Cortex of kidney (tissue), 1 donor: ENCODE data around the gene TMEM47.

ENCODE experiments used
- DNase-seq: peaks from one replicate; lab custom pipeline; 2025; lab: John Stamatoyannopoulos, UW

The TMEM47 gene

DNA sequence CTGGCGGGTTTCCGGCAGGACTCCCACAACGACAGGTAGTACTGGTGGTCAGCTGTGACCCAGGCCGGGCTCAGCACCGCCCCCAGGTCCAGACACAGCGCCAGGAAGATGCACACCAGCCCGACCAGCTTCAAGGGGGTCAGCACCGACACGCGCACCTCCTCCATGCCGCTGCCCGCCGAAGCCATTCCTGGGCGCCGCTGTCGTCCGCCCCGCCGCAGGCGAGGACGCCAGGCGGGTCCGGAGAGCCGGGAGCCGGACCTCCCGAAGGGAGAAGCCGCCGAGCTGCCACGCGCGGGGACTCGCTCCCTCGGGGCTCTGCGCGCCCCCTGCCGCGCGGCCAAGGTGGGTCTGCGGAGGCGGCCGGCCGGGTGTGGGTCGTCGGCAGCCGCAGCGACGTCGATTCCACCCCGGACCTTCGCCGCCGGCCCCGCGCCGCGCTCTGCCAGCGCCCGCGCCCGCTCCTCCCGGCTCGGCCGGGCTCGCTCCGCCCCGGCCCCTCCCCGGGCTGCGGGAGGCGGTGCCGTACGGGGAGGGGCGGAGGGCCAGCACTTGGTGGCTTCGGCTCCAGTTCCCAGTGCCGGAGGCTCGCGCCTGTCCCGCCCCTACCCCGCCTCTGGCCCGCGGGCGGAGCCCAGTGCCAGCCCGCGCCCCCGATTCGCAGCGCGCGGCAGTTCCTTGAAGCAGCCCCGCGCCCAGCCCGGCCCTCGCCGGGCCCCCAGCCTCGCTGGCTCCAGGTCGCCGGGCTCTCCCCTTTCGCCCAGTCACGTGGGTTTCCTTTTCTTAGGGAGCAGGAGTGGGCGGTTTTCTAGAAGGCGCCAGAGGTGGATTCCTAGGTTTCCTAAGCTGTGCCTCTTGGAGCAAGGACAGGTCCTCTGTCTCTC lies at the start of gene TMEM47:
TMEM47 (minus strand) TSS at position 444 of the 884 bp plus-strand sequence; CDS start at position 188, 256 bp downstream.
- no peak for DNase-seq

DNA sequence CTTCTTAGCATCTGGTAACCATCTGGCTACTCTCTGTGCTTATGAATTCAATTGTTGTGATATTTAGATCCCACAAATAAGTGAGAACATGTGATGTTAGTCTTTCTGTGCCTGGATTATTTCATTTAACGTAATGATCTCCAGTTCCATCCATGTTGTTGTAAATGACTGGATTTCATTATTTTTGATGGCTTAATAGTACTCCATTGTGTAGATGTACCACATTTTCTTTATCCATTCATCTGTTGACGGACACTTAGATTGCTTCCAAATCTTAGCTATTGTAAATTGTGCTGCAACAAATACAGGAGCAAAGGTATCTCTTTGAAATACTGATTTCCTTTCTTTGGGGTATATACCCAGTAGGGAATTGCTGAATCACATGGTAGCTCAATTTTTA lies 30.0 kb upstream of the TMEM47 start:
- DNase-seq, result no peak

DNA sequence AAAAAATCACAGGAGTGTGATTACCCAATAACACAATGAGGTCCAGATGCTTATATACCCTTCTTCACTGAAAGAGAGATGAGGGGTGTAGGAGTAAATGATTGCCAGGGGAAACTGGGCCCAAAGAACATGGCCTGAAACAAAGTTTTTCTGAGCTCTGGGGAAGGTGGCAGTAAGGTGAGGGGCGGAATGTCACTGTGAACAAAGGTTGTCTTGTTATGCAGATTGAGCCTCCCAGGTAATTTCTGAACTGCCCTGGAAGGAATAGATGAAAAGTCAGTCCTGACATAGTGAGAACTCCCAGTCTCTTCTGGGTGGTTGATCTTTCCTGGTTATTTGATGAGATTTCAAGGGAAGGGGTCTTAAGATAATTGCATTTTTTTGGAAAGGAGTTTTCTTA lies 2.5 kb upstream of the TMEM47 start:
- DNase-seq, result no peak

DNA sequence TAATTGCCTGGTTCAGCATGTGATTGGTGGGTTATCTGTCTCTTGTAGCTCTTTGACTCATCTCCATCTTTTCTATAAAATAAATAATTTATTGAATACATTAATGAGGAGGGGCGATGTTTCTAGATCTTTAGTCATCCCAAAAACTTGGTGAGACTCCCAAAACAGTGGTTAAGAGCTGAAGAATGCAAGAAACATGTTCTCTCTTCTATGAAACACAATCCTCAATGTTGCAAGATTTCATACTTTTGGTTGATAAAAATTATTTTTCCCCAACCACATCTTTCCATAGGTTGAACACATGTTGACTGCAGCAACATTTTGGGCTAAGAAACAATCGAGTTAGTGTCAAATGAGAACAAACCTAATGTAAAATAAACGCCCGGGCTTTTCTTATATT lies 1.2 kb upstream of the TMEM47 start:
- DNase-seq, result no peak

DNA sequence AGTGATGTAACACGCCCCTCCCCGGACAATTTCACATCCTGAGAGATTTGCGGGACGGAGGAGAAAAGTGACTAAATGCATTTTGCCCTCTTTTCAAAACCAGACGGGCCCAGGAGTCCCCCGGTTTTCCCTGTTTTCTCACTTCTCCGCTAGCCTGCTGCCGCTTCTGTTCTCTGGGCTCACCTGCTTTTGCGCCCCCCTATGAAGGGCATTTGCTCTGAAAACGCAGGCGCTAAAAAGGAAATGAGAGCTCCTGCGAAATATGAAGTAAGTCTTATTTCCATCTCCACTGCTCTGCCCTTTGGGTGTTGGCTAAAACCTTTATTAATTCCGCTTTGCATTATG lies 613 bp upstream of the TMEM47 start:
- DNase-seq, result no peak

DNA sequence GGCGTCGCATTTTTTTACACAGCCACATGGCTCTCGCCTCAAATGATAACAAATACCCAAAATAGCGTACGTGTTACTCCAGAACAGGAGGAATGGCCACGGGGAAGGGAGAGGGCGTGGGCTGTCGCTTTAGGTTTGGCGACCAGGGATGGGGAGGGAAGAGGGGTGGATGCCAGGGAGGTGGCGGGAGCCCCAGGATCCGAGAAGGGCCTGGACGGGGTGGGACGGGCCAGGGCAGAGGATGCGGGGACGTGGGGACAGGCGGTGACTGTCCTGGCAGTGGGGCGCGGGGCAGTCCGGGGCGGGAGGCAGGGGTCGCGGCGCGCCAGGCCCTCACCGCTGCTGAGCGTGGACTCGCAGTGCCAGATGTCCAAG lies 631 bp downstream of the TMEM47 start:
- no peak for DNase-seq

DNA sequence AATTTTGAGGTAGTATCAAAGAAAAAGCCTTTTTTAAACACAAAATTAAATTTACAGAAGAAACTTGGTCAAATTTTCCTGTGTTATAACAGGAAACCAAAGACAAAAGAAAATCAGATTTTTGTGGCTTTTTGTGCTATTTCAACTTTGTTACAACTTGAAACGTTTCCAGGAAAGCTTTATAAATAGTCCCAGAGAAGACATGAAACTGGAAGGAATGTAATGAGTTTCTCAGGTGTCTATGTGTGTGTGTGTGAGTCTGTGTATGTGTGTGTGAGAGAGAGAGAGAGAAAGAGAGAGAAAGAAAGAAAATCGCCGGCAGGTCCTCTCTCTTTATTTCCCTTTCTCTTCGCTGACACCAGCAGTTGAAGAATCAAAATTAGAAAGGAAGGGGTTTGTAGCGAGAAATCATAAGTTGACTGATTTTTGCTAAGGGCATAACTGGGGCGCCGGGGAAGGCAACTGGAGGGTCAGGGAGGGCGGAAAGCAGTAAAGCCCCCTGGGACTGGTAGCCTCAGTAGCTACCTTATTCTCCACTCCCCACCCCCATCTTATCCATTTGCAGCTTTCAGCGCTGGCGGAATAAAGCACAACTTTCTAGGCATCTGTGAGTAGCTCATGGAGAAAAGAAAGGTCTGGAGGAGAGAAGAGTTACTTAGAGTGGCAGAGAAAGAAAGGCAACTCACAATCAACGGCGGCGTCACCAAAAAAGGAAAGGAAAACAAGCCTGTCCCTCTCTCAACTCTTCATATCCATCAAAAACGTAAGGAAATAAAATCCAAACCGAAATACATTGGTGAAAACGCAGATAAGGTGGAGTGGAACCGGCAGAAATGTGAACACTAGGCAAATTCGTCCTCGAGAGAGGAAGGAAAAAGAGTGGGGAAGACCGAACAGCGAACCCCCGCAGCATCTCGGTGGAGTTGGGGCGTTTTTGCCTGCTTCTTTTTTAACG lies 1.3 kb downstream of the TMEM47 start:
- DNase-seq, result no peak

DNA sequence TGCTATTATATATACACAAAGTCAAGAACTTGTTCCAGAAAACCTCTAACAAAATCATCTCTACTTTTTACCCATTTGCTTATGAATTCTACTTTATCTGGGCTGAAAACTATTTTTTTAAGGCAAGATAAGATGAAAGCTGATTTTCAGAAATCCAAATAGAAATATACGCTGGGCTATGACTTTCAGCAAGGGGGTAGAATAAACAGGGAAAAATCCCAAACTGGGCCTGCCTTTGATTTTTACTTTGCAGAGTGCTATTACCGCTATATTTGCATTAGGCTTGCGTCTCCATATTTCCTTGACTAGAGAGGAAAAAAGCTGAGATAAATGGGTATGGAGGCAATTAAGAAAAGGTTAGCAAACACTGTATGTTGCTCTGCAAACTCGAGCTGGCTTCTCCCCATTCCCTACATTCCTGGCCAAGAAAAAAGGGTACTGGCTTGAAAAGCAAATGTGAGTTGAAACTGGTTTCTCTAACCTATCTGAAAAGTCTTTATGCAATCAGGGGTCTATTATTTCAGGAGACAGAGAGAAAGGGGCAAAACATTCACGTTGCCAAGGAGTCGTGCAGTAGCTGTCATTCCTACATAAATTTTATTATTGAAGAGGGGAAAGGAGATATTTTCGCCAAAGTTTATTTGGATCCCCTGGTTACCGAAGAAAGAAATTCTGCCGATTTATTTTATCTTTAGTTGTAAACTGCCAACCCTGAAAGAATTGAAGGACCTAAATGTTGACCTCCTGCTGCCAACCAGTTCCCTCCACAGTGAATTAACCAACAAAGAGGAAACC lies 2.2 kb downstream of the TMEM47 start:
- no peak for DNase-seq

DNA sequence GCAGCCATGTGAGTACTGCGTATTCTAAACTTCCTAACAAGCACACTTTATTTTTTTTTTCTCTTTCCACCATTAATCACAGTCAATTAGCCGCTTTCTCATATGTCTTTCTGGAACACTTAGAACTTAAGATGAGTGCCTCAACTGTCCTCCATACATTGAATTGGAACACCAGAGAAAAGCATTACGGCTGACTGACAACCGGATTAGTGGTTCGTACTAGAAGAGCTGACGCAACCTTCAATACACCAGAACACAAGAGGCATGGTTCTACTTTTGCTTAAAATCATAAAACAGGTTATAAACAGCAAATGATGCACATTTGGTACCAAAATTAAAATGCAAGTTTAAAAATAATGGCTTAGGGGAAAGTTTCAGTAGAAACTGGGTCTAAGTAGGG lies 3.3 kb downstream of the TMEM47 start:
- DNase-seq, result no peak

DNA sequence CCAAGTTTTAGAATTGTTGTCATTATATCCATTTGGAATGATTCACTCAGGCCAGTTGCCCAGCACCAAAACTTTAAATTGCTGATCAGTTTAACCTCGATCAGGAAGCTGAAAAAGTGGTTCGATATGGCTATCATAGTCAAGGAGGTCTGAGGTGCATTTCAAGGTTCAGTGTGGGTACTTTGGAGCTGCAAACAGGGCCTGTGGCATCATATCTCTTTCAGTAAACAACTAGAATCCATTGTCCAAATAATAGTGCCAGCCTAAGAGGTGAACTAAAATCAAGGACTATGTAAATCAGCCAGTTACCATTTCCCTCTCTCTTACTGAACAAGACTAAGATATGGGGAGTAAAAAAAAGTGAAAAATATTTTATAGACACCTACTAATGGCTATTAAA lies 14.2 kb downstream of the TMEM47 start:
- DNase-seq, result no peak

DNA sequence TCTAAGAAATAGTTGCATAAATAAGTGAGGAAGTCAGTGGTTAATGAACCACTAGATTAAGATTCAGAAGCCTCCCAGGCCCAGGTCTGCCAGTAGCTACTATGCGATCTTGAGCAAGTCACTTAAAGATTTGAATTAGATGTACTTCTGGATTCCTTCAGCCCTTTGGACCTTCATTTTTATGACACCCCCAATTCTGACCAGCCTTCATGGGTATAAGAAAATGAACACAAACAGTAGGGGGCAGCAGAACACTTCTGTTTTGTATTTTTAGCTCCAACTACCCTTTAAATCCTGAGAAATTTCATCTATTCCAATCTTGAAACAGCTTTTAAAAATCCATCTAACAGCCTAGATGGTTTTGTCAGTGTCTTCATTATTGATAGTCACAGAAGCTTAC lies 19.0 kb downstream of the TMEM47 start:
- no peak for DNase-seq

DNA sequence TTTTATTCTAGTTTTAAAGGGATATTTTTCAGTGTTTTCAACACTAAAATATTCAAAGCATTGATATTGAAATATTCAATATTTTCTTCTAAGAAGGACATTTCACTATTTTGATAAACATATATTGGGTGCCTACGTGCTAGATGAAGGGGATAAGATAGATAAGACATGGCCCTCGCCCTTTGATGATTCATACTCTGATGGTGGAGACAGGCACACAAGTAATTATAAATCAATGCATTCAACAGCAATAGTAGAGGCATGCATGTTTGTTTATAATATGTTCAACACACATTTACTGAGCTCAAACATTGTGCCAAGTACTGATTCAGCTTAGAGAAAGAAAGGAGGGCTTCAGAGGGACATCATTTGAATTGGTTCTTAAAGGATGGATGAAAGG lies 22.7 kb downstream of the TMEM47 start:
- DNase-seq, result no peak

DNA sequence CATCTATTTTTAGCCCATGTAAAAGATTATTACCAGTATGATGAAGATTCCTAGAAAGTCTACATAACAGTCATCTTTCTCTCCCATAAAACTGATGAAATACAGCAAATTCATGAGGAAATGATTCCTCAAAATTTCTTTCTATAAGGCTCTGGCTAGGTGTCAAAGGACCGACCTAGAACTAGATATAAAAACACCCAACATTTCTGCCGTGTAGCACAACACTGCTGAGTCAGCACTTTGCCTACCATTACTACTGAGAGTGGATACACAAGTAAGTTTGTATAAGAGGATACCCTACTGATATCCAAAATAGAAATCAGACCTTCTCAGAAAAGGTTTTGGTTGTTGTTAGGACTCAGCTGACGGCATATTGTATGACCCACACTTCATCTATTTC lies 24.7 kb downstream of the TMEM47 start:
- no peak for DNase-seq

DNA sequence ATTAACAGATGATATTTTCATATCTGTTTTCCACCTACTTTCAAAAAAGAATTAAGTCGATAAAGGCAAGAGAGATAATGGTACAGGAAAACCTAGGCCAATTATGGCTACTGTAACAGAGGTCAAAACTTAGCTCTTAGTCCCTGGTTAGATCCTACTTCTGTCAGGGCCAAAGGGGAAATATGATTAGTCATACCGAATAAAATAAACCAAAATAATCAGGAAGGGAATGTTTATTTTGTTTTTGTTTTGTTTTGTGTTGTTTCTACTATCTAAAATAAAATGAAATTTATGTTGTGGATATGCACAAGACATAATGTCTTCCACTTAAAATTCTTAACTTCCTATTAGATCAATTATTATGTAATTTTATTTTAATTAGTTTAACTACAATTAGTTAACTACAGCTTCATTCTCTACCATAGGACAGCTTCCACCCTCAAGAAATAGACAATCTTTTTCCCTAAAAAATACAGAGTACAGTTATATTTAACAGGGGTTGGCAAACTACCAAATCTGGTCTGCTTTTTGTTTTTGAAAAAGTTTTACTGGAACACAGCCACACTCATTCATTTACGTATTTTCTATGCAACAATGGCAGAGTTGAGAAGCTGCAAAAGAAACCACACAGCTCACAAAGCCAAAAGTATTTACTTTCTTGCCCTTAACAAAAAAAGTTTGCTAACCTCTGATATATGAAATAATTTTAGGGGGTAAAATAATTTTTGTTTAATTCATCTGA lies 25.4 kb downstream of the TMEM47 start:
- no peak for DNase-seq

DNA sequence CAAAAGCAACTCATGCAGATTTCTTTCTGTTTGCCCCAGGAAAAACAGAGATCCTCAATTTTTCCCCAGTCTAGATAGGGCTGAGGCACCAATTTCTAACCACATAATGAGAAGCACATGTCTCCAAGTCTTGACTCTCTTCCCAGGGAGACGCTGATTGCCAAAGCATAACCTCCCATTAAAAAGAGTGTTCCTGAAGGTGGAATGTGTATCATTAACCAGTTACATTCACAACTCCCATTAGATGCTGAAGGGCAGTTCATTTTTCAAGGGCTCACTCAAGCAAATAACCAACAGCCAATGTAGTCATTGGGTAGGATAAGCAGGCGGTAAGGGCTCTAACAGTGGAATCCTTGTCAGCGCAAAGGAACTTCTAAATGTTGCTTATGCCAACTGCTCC lies 27.5 kb downstream of the TMEM47 start:
- no peak for DNase-seq

DNA sequence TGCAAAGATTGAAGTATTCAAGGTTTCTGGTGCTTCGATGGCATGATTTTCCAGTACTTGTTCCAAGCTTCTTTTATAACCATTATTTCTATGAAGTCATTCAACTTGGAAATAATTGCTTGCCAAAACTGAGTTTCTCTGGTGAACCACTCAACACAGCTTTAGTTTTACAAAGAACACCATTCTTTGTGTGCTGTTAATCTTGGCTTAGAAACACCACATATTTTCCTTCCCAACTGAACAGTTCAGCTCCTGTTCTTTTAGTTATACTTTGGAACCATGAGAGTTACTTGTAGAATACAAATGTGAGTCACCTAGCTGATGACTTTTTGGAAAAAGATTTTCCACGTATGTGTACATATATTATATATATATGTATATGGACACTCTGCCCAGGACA lies 32.7 kb downstream of the TMEM47 start:
- no peak for DNase-seq

DNA sequence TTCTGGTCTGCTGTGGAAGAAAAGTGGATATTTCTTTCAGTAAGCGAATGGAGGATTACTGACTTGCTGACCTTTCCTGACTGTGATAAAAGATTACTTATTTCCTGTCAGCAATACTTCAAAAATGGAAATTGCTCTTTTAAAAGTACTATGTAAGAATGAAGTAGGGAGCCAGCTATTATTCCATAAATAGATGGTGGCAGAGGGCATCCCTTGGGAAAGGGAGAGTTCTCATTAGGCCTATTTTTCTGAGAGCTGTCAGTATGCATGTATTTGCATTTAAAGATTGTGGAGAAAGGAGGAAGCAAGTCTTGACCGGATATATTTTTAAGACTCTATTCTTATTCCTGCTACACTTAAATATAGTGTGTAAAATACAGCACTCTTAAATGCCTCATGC lies 37.2 kb downstream of the TMEM47 start:
- DNase-seq, result no peak

DNA sequence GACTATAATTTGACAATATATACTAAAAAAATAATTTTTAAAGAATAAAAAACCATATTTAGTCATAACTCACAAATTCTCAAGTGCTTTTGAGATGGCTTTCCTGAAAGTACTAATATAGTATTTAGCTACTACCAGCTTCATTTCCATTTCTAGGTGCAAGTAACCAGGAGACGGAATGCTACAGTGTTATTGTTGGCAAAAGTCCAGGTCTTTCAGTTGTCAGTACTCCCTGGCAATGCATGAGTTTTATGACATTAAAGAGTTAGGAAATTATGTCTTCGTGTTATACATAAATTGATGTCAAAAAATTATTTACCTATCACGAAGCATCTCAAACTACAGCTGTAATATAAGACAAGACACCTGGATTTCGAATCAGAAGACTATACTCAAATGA lies 45.0 kb downstream of the TMEM47 start:
- no peak for DNase-seq

DNA sequence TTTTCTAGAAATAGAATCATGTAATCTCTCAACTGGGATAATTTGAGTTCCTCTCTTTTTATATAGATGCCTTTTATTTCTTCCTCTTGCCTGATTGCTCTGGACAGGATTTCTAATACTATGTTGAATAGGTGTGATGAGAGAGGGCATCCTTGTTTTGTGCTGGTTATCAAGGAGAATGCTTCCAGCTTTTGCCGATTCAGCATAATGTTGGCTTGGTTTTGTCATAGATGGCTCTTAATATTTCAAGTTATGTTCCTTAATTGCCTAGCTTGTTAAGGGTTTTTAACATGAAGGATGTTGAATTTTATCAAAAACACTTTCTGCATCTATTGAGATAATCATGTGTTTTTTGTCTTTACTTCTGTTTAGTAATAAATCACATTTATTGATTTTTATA lies 58.7 kb downstream of the TMEM47 start:
- DNase-seq, result no peak

DNA sequence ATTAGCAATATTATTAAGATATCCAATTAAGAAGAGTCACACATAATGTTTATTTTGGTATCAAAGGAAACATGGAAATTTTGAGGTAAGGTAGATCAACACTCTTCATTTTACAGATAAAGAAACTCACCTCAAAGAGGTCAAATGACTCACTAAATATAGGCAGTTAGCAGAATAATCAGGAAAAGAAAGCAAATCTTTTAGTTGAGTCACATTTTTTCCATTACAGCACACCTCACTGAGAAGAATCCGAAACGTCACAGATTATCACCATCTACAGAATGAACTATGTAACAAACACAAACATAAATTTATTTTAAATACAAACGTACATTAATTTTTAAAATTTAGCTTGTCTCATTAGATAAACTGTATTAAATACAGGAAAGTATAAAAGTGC lies 70.1 kb downstream of the TMEM47 start:
- DNase-seq, result no peak

DNA sequence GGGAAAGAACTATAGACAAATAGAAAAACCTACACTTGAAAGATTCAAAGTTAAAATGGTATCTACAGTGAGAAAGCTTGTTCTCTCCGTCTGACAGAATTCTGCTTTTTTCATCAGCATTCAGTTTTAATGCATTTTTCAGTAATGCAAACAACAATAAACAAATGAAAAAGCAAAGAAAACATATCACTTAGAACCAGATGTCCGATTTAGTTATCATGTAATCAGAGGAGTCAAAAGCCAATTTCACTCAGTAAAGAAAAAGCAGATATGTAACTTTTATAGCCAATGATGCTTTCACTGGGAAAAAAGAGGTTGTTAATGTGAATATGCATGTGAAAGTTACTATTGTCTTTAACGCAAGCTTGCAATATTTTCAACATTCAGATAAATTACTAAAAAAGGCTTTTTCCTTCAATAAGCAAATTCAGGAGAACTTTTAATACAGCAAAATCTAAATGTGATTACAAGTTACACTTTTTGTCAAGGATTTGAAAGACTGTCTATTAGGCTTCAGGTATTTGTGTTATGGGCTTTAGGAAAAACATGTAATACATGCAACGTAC lies 70.7 kb downstream of the TMEM47 start:
- DNase-seq, result no peak
